DOHH2 (cell line): ENCODE measurements around the gene ABI3BP.

ENCODE experiments used
- H3F3A ChIP-seq: fragments of 200-600 bp; sonication (generic), shearing (Covaris generic); 2 replicates; pipeline ENCODE4 v1.6.0; 2016; ENCODE audit warnings: antibody characterized with exemption, mild to moderate bottlenecking; ENCODE audit not compliant: control insufficient read depth, insufficient read depth
- H3K27ac ChIP-seq: fragments of 200-600 bp; sonication (generic); 2 replicates; pipeline ENCODE4 v1.5.1; 2014; ENCODE audit warnings: low read depth, mild to moderate bottlenecking, low read length, moderate library complexity
- H3K27me3 ChIP-seq: fragments of 200-600 bp; sonication (generic); 2 replicates; pipeline ENCODE4 v1.6.1; 2014; ENCODE audit warnings: mild to moderate bottlenecking, low read length, mixed read lengths; ENCODE audit not compliant: control insufficient read depth
- H3K36me3 ChIP-seq: fragments of 200-600 bp; sonication (generic); 2 replicates; pipeline ENCODE4 v1.6.1; 2014; ENCODE audit warnings: mild to moderate bottlenecking, low read length, moderate library complexity, mixed read lengths; ENCODE audit not compliant: control insufficient read depth
- H3K4me1 ChIP-seq: fragments of 200-600 bp; sonication (generic); 2 replicates; pipeline ENCODE4 v1.6.1; 2014; ENCODE audit warnings: mild to moderate bottlenecking, low read length, mixed read lengths; ENCODE audit not compliant: control insufficient read depth
- H3K4me2 ChIP-seq: fragments of 200-600 bp; sonication (generic); 2 replicates; pipeline ENCODE4 v1.6.0; 2014; ENCODE audit warnings: mild to moderate bottlenecking, low read length, moderate library complexity
- H3K4me3 ChIP-seq: fragments of 200-600 bp; sonication (generic); 2 replicates; pipeline ENCODE4 v1.5.1; 2014; ENCODE audit warnings: mild to moderate bottlenecking, low read length, mixed read lengths
- H3K79me2 ChIP-seq: fragments of 200-600 bp; sonication (generic); 2 replicates; pipeline ENCODE4 v1.6.1; 2014; ENCODE audit warnings: mild to moderate bottlenecking, low read length, mixed read lengths; ENCODE audit not compliant: control insufficient read depth
- H3K9me2 ChIP-seq: fragments of 200-600 bp; sonication (generic); replicated peaks from 2 replicates; pipeline ENCODE4 v1.6.1; 2014; ENCODE audit warnings: mild to moderate bottlenecking, low read length, mixed read lengths; ENCODE audit not compliant: control insufficient read depth
- H3K9me3 ChIP-seq: fragments of 200-600 bp; sonication (generic); 2 replicates; pipeline ENCODE4 v1.6.1; 2014; ENCODE audit warnings: antibody characterized with exemption, low read length, mixed read lengths; ENCODE audit not compliant: control insufficient read depth, insufficient read depth
- H4K20me1 ChIP-seq: fragments of 200-600 bp; sonication (generic); 2 replicates; pipeline ENCODE4 v1.6.0; 2014; ENCODE audit warnings: low read depth, mild to moderate bottlenecking, antibody characterized with exemption, low read length, moderate library complexity; ENCODE audit not compliant: control insufficient read depth, insufficient read depth
- EZH2phosphoT487 ChIP-seq: fragments of 200-600 bp; sonication (generic); IDR thresholded peaks from 2 replicates; pipeline ENCODE4 v1.6.1; 2017; ENCODE audit warnings: borderline replicate concordance, mild to moderate bottlenecking, antibody characterized with exemption, low read length, moderate library complexity, mixed read lengths
- TF ChIP-seq, protein P1 (sequence below): fragments of 200-600 bp; sonication (generic); IDR thresholded peaks from one replicate; pipeline ENCODE4 v1.5.1; 2014; ENCODE audit warnings: antibody characterized with exemption, mild to moderate bottlenecking, low read depth, low read length; ENCODE audit not compliant: poor library complexity, severe bottlenecking

Gene ABI3BP

DNA sequence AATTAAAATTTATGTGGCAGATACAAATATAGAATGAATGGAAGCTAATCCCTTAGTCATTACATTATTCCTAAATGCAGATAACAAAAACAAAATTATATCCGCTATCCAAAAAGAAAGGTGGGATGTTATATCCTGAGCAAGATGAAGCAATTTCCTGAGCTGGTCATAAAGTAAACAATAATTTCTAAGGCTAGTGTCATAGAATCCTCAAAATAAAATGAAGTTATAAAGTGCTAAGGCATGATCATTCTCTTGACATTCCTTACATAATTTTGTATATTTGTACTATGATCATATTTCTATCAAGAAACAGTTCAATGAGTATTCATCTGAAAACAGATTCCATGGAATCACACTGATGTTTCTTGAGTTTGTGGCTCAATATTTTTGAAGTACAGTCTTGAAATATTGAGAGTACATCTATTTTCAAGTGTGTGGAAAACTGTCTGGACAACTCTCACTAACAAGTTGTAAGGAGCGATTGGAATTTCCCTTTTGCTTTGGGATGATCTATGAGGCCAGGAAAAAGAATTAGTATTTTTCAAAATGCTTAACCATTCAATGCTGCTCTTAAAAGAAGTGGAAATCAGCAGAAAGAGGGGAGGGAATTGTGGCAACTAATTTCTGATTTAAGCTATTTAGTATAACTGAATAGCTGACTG lies 92.4 kb downstream of the ABI3BP start:
- Histone ChIP-seq H3K27me3 (no peaks in the 10 kb centered on the region), H3K4me3 (no peak overlapping the region), H3K27ac (no peak overlapping the region), H3K79me2 (no peaks in the 10 kb centered on the region), H3K9me2 (no peaks in the 10 kb centered on the region), H3K36me3 (no peaks in the 10 kb centered on the region), H3K4me1 (no peaks in the 10 kb centered on the region), H4K20me1 (no peaks in the 10 kb centered on the region), H3K9me3 (no peaks in the 10 kb centered on the region), H3F3A (no peaks in the 10 kb centered on the region), H3K4me2 (no peak overlapping the region)
- TF ChIP-seq EZH2phosphoT487: no peak
- TF ChIP-seq, protein P1, sequence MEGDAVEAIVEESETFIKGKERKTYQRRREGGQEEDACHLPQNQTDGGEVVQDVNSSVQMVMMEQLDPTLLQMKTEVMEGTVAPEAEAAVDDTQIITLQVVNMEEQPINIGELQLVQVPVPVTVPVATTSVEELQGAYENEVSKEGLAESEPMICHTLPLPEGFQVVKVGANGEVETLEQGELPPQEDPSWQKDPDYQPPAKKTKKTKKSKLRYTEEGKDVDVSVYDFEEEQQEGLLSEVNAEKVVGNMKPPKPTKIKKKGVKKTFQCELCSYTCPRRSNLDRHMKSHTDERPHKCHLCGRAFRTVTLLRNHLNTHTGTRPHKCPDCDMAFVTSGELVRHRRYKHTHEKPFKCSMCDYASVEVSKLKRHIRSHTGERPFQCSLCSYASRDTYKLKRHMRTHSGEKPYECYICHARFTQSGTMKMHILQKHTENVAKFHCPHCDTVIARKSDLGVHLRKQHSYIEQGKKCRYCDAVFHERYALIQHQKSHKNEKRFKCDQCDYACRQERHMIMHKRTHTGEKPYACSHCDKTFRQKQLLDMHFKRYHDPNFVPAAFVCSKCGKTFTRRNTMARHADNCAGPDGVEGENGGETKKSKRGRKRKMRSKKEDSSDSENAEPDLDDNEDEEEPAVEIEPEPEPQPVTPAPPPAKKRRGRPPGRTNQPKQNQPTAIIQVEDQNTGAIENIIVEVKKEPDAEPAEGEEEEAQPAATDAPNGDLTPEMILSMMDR: no peak

DNA sequence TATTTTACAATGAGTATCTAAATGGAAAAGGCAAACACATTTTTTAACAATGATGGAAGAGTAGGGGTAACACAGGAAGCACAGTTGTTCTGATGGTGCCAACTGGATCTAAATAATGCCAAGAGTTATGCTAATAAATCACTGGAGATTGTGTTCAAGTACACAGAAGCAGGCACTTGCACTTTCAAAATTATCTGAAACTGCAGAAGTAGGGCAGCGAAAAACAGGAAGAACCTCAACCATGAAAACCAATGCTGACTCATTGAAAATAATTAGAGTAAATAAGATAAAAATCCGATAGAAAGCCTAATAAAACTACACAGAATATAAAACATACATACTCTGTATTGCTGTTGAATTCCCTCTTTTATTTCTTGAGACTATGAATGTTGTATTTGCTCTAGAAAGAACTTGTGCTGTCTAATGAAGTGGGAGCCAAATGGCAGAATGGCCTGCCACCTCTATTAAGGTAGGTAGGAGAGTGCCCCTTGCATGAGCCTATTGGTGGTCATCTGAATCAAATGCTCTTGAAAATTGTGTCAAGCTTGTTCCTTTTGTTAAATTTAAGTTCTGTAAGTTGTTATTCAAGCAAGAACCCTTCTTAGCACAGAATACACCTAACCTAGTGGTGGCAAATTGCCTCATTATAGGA lies 93.7 kb downstream of the ABI3BP start:
- H3K4me2 ChIP-seq: no peak overlapping the region
- no peaks in the 10 kb centered on the region for H3K79me2 ChIP-seq
- TF ChIP-seq EZH2phosphoT487: no peak
- TF ChIP-seq, protein P1: no peak
- no peaks in the 10 kb centered on the region for H3K36me3 ChIP-seq
- H3K9me2 ChIP-seq: no peaks in the 10 kb centered on the region
- no peaks in the 10 kb centered on the region for H4K20me1 ChIP-seq
- no peak overlapping the region for H3K4me3 ChIP-seq
- no peak overlapping the region for H3K27ac ChIP-seq
- H3F3A ChIP-seq: no peaks in the 10 kb centered on the region
- H3K27me3 ChIP-seq: no peaks in the 10 kb centered on the region
- H3K4me1 ChIP-seq: no peaks in the 10 kb centered on the region
- H3K9me3 ChIP-seq: no peaks in the 10 kb centered on the region

DNA sequence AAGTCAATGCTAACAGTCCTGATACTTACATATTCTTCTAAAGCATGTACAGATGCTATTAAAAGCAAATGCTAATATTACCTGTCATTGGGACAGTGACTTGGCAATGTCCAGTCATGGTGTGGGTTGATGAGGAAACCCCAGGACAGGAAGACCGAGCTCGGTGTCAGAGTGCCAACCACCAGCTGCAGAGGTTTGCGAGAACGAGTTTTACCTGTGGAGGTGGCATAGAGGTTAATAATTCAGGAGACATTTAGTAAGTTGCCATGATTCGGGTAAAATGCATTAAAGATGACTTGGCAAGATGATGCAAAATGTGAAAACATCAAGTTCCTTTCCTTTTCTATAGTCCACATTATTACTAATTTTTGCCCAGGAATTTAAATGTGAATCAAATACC lies 94.5 kb downstream of the ABI3BP start:
- Histone ChIP-seq H3K27ac (no peak overlapping the region), H3K4me3 (no peak overlapping the region), H3K79me2 (no peaks in the 10 kb centered on the region), H3K9me3 (no peaks in the 10 kb centered on the region), H3K36me3 (no peaks in the 10 kb centered on the region), H3K4me2 (no peak overlapping the region), H4K20me1 (no peaks in the 10 kb centered on the region), H3K27me3 (no peaks in the 10 kb centered on the region), H3K4me1 (no peaks in the 10 kb centered on the region), H3F3A (no peaks in the 10 kb centered on the region), H3K9me2 (no peaks in the 10 kb centered on the region)
- TF ChIP-seq, protein P1: no peak
